GM21528 (cell line): ENCODE results near the gene PUSL1.

ENCODE experiments used
- ATAC-seq: cut with Tn5 transposase; IDR thresholded peaks from one replicate; pipeline ENCODE4 v1.9.1; 2021; ENCODE audit warnings: mild to moderate bottlenecking, moderate library complexity; ENCODE audit not compliant: unreplicated experiment, low FRiP score

Gene PUSL1

DNA sequence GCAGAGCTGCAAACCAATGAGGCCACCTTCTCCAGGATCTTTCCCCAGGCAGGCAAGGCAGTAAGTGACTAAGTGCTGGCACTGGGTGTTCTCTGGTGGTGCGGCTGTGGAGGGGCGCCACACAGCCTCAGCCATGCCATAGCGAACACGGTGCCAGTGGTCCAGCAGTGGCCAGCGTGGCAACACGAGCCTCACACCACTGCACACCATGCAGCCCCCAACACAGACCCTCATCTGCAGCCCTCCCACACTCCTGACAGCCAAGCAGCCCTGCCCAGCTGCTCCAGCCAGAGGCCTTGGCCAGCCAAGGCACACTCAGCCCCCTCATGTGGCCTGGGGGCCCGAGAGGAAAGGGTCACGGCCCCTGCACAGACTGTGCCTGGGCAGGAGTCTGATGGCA lies 13.1 kb downstream of the PUSL1 start:
- no peak for ATAC-seq

DNA sequence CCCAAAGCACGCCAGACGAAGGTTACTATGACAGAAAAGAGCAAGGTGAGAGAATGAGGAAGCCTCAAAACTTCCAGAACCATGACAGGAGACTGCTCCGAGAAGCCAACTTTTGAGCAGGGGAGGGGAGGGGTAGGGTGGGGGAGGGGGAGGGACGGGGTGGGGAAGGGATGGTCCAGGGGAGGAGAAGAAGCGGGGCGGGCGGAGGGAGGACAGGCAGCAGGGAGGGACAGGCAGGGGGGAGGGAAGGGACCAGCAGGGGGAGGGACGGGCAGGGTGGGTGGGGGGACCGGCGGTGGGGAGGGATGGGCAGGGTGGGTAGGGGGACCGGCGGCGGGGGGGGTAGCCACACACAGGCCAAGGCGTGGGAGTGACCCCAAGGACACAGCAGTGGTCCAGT lies 14.0 kb downstream of the PUSL1 start:
- no peak for ATAC-seq

GRCh38 chr1:1322952-1323351 lies 14.6 kb downstream of the PUSL1 start:
- ATAC-seq: no peak

DNA sequence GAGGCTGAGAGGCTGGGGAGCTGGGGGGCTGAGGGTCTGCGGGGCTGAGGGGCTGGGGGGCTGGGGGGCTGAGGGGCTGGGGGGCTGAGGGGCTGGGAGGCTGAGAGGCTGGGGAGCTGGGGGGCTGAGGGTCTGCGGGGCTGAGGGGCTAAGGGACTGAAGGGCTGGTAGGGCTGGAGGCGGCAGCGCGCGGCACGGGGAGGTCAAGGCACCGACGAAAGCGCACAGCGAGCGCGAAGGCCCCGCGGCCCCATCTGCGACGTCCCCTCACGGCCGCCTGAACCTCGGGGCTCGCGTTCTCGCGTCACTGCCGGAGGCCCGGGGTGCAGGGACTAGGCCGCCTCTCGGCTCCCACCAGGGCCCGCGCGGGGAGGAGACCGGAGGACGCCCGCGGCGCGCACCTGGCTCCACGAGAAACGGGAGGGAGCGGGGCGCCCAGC lies 15.7 kb downstream of the PUSL1 start:
- peak; percentile 26 for ATAC-seq

DNA sequence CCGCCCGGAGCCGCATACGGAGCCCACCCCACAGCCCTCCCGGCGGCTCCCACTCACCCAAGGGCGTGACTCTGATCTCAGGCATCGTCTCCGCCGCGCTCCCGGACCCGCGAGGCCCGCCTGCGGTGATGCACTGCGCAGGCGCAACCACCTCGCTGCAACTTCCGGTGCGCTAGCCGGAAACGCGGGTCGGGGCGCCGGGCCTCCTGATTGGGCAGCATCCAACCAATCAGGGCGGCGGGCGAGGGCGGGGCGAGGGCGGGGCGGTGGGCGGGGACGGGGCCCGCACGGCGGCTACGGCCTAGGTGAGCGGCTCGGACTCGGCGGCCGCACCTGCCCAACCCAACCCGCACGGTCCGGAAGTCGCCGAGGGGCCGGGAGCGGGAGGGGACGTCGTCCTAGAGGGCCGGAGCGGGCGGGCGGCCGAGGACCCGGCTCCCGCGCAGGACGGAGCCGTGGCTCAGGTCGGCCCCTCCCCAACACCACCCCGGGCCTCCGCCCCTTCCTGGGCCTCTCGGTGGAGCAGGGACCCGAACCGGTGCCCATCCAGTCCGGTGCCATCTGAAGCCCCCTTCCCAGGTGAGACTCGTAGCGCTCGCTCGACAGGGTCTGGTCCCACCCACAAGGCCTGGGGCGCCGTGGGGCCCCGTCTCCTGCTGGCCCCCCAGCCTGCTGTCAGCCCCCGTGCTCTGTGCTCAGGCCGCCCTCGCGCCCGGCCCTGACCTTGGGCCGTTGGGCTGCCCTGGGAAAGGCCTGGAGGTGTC lies 16.3 kb downstream of the PUSL1 start, which contains the start of the genes CPTP and INTS11:
Gene CPTP, plus strand, starts transcription at position 279 of the 764 bp plus-strand sequence. CDS start 2,109 bp downstream, outside the sequence.
Gene INTS11, minus strand, starts transcription at position 137 of the 764 bp plus-strand sequence. Its CDS starts 52 bp downstream, at position 85.
- ATAC-seq: peak; percentile 63

- no peak for ATAC-seq
Observed at GRCh38 chr1:1325288-1326074, 17.1 kb downstream of the PUSL1 start.

- no peak for ATAC-seq
Observed at GRCh38 chr1:1326075-1326605, 17.7 kb downstream of the PUSL1 start.

DNA sequence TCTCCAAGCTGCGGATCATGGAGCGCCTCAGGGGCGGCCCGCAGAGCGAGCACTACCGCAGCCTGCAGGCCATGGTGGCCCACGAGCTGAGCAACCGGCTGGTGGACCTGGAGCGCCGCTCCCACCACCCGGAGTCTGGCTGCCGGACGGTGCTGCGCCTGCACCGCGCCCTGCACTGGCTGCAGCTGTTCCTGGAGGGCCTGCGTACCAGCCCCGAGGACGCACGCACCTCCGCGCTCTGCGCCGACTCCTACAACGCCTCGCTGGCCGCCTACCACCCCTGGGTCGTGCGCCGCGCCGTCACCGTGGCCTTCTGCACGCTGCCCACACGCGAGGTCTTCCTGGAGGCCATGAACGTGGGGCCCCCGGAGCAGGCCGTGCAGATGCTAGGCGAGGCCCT lies 18.9 kb downstream of the PUSL1 start:
- ATAC-seq: no peak

DNA sequence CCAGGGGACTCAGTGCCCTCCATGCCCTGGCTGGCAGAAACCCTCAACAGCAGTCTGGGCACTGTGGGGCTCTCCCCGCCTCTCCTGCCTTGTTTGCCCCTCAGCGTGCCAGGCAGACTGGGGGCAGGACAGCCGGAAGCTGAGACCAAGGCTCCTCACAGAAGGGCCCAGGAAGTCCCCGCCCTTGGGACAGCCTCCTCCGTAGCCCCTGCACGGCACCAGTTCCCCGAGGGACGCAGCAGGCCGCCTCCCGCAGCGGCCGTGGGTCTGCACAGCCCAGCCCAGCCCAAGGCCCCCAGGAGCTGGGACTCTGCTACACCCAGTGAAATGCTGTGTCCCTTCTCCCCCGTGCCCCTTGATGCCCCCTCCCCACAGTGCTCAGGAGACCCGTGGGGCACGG lies 19.9 kb downstream of the PUSL1 start:
- ATAC-seq: no peak

- ATAC-seq: no peak
Observed at GRCh38 chr1:1329304-1330210, 21.2 kb downstream of the PUSL1 start.

DNA sequence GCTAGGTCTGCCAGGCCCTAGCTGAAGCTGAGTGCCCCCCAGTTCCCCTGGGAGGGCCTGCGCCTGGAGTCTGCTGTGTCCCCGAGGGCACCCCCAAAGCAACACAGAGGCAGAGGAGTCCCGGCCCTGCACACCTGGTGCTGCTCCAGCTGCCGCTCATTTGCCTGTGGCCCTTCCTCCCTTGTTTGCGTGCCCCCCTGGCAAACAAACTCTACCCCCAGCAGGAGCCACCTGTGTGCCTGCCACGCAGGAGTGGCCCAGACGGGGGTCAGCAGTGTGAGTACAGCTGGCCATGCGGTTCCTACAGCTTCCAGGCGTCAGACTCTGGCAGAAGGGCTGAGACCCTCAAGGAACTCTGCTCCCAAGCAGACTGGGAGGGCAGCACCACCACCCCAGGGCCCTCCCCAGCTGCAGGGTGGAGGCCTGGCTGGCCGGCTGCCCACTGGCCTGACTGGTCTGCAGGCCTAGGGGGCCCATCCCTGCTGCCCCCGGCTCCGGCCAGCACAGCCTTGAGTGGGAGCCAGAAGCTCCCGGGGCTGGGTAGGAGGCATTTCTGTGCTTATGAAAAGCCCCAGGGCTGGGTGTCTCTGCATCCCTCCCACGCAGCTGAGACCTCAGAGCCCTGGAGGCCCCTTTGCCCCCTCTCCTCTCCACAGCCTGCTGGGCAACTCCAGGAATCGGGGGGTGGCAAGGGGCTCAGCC lies 22.1 kb downstream of the PUSL1 start:
- ATAC-seq: no peak

GRCh38 chr1:1331068-1331965 lies 22.9 kb downstream of the PUSL1 start, which contains the start of gene TAS1R3:
TAS1R3 (plus strand) TSS chr1:1331280; CDS start chr1:1331346, 66 bp downstream.
- no peak for ATAC-seq

DNA sequence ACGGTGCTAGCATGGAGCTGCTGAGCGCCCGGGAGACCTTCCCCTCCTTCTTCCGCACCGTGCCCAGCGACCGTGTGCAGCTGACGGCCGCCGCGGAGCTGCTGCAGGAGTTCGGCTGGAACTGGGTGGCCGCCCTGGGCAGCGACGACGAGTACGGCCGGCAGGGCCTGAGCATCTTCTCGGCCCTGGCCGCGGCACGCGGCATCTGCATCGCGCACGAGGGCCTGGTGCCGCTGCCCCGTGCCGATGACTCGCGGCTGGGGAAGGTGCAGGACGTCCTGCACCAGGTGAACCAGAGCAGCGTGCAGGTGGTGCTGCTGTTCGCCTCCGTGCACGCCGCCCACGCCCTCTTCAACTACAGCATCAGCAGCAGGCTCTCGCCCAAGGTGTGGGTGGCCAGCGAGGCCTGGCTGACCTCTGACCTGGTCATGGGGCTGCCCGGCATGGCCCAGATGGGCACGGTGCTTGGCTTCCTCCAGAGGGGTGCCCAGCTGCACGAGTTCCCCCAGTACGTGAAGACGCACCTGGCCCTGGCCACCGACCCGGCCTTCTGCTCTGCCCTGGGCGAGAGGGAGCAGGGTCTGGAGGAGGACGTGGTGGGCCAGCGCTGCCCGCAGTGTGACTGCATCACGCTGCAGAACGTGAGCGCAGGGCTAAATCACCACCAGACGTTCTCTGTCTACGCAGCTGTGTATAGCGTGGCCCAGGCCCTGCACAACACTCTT lies 23.8 kb downstream of the PUSL1 start:
- no peak for ATAC-seq

- no peak for ATAC-seq
Observed at GRCh38 chr1:1332774-1333480, 24.5 kb downstream of the PUSL1 start.

DNA sequence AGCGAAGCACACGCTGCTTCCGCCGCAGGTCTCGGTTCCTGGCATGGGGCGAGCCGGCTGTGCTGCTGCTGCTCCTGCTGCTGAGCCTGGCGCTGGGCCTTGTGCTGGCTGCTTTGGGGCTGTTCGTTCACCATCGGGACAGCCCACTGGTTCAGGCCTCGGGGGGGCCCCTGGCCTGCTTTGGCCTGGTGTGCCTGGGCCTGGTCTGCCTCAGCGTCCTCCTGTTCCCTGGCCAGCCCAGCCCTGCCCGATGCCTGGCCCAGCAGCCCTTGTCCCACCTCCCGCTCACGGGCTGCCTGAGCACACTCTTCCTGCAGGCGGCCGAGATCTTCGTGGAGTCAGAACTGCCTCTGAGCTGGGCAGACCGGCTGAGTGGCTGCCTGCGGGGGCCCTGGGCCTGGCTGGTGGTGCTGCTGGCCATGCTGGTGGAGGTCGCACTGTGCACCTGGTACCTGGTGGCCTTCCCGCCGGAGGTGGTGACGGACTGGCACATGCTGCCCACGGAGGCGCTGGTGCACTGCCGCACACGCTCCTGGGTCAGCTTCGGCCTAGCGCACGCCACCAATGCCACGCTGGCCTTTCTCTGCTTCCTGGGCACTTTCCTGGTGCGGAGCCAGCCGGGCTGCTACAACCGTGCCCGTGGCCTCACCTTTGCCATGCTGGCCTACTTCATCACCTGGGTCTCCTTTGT lies 25.3 kb downstream of the PUSL1 start:
- no peak for ATAC-seq

GRCh38 chr1:1334835-1335234 lies 26.4 kb downstream of the PUSL1 start:
- ATAC-seq: no peak

DNA sequence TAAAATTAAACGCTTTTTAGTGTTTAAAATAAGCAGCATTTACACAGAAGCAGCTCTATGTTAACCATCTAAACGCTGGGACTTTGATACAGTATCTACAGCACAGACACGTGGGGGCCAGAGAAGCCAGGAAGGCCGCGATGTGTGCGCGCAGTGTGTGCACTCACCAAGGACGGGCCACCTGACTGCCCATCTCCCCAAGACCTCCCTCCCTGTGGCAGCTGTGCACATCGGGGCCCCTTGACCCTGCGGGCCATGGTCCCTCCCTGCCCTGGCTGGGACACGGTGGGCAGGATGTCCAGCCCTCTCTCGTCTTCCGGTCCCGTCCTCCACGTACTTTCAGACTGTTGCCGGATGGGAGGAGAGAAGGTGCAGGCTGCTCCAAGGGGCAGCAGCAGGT lies 26.9 kb downstream of the PUSL1 start:
- no peak for ATAC-seq
